ENCODE measurements around the gene MSI2. TPM values are rescaled to one million over a fixed set of nuclear protein-coding genes. Genes with fewer than 3 reads are reported as not detected.

The MSI2 gene
- polyA plus RNA-seq, 1 of the 3 experiments (the other 2 are of a cell fraction), result 24.1 TPM

- no peak for TF ChIP-seq TAF1 (IDR thresholded peaks at IDR 0.05; ENCODE audit: borderline replicate concordance, low read depth, low read length)
Observed at GRCh38 chr17:57284583-57284982, 28.3 kb downstream of the MSI2 start (continued).

GRCh38 chr17:57284984-57285646 lies 28.8 kb downstream of the MSI2 start:
- WGBS (ENCODE audit: low lambda C conversion rate), result 93% methylated on average over 13 of the region's 13 CpGs
- no peak overlapping the region for H3K9ac ChIP-seq
- ChIA-PET CTCF (interaction anchor here (1.0 to 2.0 kb wide), 4 partner anchors 14 to 82 kb away, joined by 3 to 9 read pairs (median 3); no protein-coding TSS in a partner anchor), POLR2A (no interaction called here)
- 0 out of 2 replicates have a peak, but pooled peaks cover 5% of the 10 kb centered on the region for H4K20me1 ChIP-seq (ENCODE audit: insufficient read depth)
- peaks cover 11 to 75% of the 10 kb centered on the region in 2 experiments; a peak in 3 of 4 replicates for H3K4me1 ChIP-seq (ENCODE audit: control insufficient read depth in 1 of 2, insufficient read depth in 2 of 2, low read depth in 1 of 2, low read length in 1 of 2)
- no peaks in the 10 kb centered on the region for H3K27me3 ChIP-seq (ENCODE audit: insufficient read depth)
- H3F3A ChIP-seq (replicated peaks; ENCODE audit: insufficient read depth), result no peaks in the 10 kb centered on the region
- no peak overlapping the region for H3K4me3 ChIP-seq (ENCODE audit: low read depth in 2 of 2, low read length in 1 of 2)
- no peak overlapping the region for H2AFZ ChIP-seq (ENCODE audit: low read depth)
- H3K9me2 ChIP-seq, result no peaks in the 10 kb centered on the region
- peaks cover 0 to 37% of the 10 kb centered on the region in 2 experiments for H3K36me3 ChIP-seq (replicated peaks in 1 of 2; ENCODE audit: control insufficient read depth in 1 of 2, insufficient read depth in 2 of 2, low read length in 1 of 2)
- no peak for TF ChIP-seq RXRA (IDR thresholded peaks at IDR 0.05; ENCODE audit: borderline replicate concordance, low read depth)
- no peak for TF ChIP-seq GATA2 (CRISPR knock-in tag; IDR thresholded peaks at IDR 0.05)
- TF ChIP-seq FOXM1 (IDR thresholded peaks at IDR 0.05; ENCODE audit: low read depth), result no peak
- TF ChIP-seq SIN3A (IDR thresholded peaks at IDR 0.05; ENCODE audit: borderline replicate concordance, low read depth, low read length), result no peak
- TF ChIP-seq, protein P1, sequence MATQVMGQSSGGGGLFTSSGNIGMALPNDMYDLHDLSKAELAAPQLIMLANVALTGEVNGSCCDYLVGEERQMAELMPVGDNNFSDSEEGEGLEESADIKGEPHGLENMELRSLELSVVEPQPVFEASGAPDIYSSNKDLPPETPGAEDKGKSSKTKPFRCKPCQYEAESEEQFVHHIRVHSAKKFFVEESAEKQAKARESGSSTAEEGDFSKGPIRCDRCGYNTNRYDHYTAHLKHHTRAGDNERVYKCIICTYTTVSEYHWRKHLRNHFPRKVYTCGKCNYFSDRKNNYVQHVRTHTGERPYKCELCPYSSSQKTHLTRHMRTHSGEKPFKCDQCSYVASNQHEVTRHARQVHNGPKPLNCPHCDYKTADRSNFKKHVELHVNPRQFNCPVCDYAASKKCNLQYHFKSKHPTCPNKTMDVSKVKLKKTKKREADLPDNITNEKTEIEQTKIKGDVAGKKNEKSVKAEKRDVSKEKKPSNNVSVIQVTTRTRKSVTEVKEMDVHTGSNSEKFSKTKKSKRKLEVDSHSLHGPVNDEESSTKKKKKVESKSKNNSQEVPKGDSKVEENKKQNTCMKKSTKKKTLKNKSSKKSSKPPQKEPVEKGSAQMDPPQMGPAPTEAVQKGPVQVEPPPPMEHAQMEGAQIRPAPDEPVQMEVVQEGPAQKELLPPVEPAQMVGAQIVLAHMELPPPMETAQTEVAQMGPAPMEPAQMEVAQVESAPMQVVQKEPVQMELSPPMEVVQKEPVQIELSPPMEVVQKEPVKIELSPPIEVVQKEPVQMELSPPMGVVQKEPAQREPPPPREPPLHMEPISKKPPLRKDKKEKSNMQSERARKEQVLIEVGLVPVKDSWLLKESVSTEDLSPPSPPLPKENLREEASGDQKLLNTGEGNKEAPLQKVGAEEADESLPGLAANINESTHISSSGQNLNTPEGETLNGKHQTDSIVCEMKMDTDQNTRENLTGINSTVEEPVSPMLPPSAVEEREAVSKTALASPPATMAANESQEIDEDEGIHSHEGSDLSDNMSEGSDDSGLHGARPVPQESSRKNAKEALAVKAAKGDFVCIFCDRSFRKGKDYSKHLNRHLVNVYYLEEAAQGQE (IDR thresholded peaks at IDR 0.05; ENCODE audit: low read depth, low read length), result no peak
- no peak for TF ChIP-seq GABPA (IDR thresholded peaks at IDR 0.05; ENCODE audit: low read depth)
- TF ChIP-seq RAD21 (IDR thresholded peaks at IDR 0.05; ENCODE audit: low read length), result no peak
- no peak for DNase-seq
- no peak overlapping the region for H3K4me2 ChIP-seq
- no peaks in the 10 kb centered on the region for H3K9me3 ChIP-seq
- no peaks in the 10 kb centered on the region for H3K79me2 ChIP-seq (ENCODE audit: insufficient read depth)
- H3K27ac ChIP-seq (ENCODE audit: low read depth in 2 of 2, low read length in 1 of 2), result peak overlapping the region in 1 of 2 experiments; percentile 7; a peak in 1 of 4 replicates

DNA sequence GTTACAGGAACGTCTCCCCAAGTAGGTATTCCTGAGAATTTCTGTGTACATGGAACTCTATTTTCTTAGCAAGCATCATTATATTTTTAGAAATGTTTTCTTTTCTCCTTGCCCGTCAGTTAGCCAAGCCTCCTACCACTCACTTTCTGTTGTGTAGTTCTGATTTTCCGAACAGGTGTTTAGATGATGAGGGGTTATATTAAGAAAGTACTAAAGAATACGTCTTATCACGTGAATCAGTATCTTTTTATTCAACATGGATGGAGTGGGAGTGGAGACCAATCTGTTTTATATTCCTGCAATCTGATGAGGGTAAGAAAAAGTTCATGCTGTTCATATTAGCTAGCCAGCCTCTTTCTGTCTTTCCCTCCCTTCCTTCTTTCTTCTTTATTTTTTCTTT lies 29.4 kb downstream of the MSI2 start:
- no peak for DNase-seq
- CTCF ChIA-PET, result interaction anchor here (1.3 to 2.0 kb wide), 3 partner anchors 15 to 82 kb away, joined by 3 to 9 read pairs (median 3); no protein-coding TSS in a partner anchor
- Histone ChIP-seq H4K20me1 (ENCODE audit: insufficient read depth) (0 out of 2 replicates have a peak, but pooled peaks cover 5% of the 10 kb centered on the region), H3K27me3 (ENCODE audit: insufficient read depth) (no peaks in the 10 kb centered on the region), H3K36me3 (replicated peaks in 1 of 2; ENCODE audit: control insufficient read depth in 1 of 2, insufficient read depth in 2 of 2, low read length in 1 of 2) (peaks cover 0 to 37% of the 10 kb centered on the region in 2 experiments), H3K9ac (no peak overlapping the region), H2AFZ (ENCODE audit: low read depth) (no peak overlapping the region), H3K4me3 (ENCODE audit: low read depth in 2 of 2, low read length in 1 of 2) (no peak overlapping the region), H3K27ac (ENCODE audit: low read depth in 2 of 2, low read length in 1 of 2) (peak overlapping the region in 1 of 2 experiments; percentile 4; a peak in 1 of 4 replicates), H3K79me2 (ENCODE audit: insufficient read depth) (no peaks in the 10 kb centered on the region), H3K4me2 (no peak overlapping the region), H3K4me1 (ENCODE audit: control insufficient read depth in 1 of 2, insufficient read depth in 2 of 2, low read depth in 1 of 2, low read length in 1 of 2) (peaks cover 11 to 72% of the 10 kb centered on the region in 2 experiments; a peak in 3 of 4 replicates), H3K9me2 (no peaks in the 10 kb centered on the region), H3K9me3 (no peaks in the 10 kb centered on the region), H3F3A (replicated peaks; ENCODE audit: insufficient read depth) (no peaks in the 10 kb centered on the region)
- no peak for TF ChIP-seq MEF2A (IDR thresholded peaks at IDR 0.05; ENCODE audit: borderline replicate concordance, low read depth)
- TF ChIP-seq, protein P1 (IDR thresholded peaks at IDR 0.05; ENCODE audit: low read depth, low read length), result no peak
- TF ChIP-seq, protein P2, sequence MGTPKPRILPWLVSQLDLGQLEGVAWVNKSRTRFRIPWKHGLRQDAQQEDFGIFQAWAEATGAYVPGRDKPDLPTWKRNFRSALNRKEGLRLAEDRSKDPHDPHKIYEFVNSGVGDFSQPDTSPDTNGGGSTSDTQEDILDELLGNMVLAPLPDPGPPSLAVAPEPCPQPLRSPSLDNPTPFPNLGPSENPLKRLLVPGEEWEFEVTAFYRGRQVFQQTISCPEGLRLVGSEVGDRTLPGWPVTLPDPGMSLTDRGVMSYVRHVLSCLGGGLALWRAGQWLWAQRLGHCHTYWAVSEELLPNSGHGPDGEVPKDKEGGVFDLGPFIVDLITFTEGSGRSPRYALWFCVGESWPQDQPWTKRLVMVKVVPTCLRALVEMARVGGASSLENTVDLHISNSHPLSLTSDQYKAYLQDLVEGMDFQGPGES (IDR thresholded peaks at IDR 0.05; ENCODE audit: low read depth, low read length), result no peak
- TF ChIP-seq SMC3 (IDR thresholded peaks at IDR 0.05; ENCODE audit: low read depth, low read length), result no peak
- no peak for TF ChIP-seq YY1 (IDR thresholded peaks at IDR 0.05; ENCODE audit: low read depth)
- TF ChIP-seq FOXM1 (IDR thresholded peaks at IDR 0.05; ENCODE audit: low read depth), result no peak
- no peak for TF ChIP-seq FOSL2 (IDR thresholded peaks at IDR 0.05; ENCODE audit: borderline replicate concordance, low read depth)
- 89% methylated on average over 5 of the region's 5 CpGs for WGBS (ENCODE audit: low lambda C conversion rate)
- POLR2A ChIA-PET, result no interaction called here
